Measurements from ENCODE around the gene TINCR.

DNA sequence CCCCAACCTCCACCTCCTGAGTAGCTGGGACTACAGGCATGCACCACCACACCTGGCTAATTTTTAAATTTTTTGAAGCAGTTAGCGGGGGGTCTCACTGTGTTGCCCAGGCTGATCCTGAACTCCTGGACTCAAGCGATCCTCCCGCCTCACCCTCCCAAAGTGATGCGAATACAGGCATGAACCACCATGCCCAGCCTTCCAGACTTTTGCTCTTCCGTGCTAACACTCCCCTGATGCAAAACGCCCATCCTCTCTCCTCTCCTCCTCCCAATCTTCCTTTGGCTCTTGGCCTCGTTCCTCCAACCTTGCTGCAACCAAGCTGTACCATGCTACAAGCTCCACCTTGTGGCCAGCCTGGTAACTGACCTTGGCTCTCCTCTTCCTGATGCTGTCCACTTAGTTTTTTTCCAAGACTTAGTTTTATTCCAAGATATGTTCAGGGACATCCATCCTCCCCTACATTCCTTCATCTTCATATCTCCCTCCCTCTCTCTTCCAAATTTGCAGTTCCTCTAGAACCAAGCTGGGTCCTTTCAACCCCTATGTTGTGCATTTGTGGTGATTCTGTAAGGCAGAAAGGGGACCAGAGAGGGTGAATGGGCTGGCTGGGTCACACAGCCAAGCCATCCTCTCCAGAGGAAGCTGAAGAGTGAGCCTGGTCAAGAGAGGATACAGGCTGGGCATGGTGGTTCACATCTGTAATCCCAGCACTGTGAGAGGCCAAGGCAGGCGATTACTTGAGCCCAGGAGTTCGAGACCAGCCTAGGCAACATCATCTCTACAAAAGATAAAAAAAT is 32.8 kb downstream of the TINCR start:
- TF ChIP-seq CTCF (IDR thresholded peaks at IDR 0.05; ENCODE audit: low read length) (peak; percentile 54), EZH2phosphoT487 (IDR thresholded peaks at IDR 0.05; ENCODE audit: low read length) (no peak), EZH2 (optimal IDR thresholded peaks at IDR 0.05; ENCODE audit: low read depth, low read length) (no peak)
